Mononuclear cell (primary cell): Measurements from ENCODE around the gene NEK3. TPM values are rescaled to one million over a fixed set of nuclear protein-coding genes. Genes with fewer than 3 reads are reported as not detected.
"Not testable (repeated sequence)": the region's sequence is repeated elsewhere in the genome, so short reads cannot be mapped to it uniquely, and the experiment has no call there.

Experiments
- H3K27me3 ChIP-seq: 2 replicates; pipeline ENCODE4 v1.6.0; 2011; ENCODE audit warnings: low read length, control low read depth; ENCODE audit not compliant: insufficient read depth
- H3K4me1 ChIP-seq: 2 replicates; pipeline ENCODE4 v1.5.1; 2011; ENCODE audit warnings: mild to moderate bottlenecking, low read length, control low read depth; ENCODE audit not compliant: insufficient read depth
- H3K4me3 ChIP-seq: 2 replicates; pipeline ENCODE4 v1.5.1; 2011; ENCODE audit warnings: mild to moderate bottlenecking, low read length, moderate library complexity
- H3K9me3 ChIP-seq: 2 replicates; pipeline ENCODE4 v1.5.1; 2011; ENCODE audit warnings: low read depth, mild to moderate bottlenecking, control low read depth, low read length
- total RNA-seq: library from RNA; depleted of rRNA; stranded (reverse); fragments of >200 nt; gene quantifications from one replicate; pipeline ENCODE4 v1.2.3, GENCODE V29; 2012

NEK3 gene
- total RNA-seq, 1 donor: 4.2 TPM

- no peaks in the 10 kb centered on the region for H3K9me3 ChIP-seq
- H3K27me3 ChIP-seq: peaks cover 10% of the 10 kb centered on the region
- H3K4me3 ChIP-seq: no peak overlapping the region
- no peaks in the 10 kb centered on the region for H3K4me1 ChIP-seq
These were observed 50.2 kb downstream of the NEK3 start for GRCh38 chr13:52109116-52109670.

GRCh38 chr13:52105841-52106240, 53.6 kb downstream of the NEK3 start:
- Histone ChIP-seq H3K27me3 (no peaks in the 10 kb centered on the region), H3K9me3 (no peaks in the 10 kb centered on the region), H3K4me1 (no peaks in the 10 kb centered on the region)

GRCh38 chr13:52104624-52105023, 54.8 kb downstream of the NEK3 start:
- no peaks in the 10 kb centered on the region for H3K9me3 ChIP-seq
- no peak overlapping the region for H3K4me3 ChIP-seq
- H3K27me3 ChIP-seq: no peaks in the 10 kb centered on the region
- H3K4me1 ChIP-seq: no peaks in the 10 kb centered on the region

More at GRCh38 chr13:52105841-52106240, 53.6 kb downstream of the NEK3 start:
- no peak overlapping the region for H3K4me3 ChIP-seq

GRCh38 chr13:52103386-52103785, 56.0 kb downstream of the NEK3 start:
- Histone ChIP-seq H3K27me3 (no peaks in the 10 kb centered on the region), H3K9me3 (no peaks in the 10 kb centered on the region), H3K4me3 (no peak overlapping the region), H3K4me1 (no peaks in the 10 kb centered on the region)

GRCh38 chr13:52102423-52102822, 57.0 kb downstream of the NEK3 start:
- H3K9me3 ChIP-seq, H3K4me1 ChIP-seq, H3K27me3 ChIP-seq, H3K4me3 ChIP-seq: not testable (repeated sequence)

- H3K9me3 ChIP-seq: no peaks in the 10 kb centered on the region
- H3K4me3 ChIP-seq: no peak overlapping the region
- H3K4me1 ChIP-seq: no peaks in the 10 kb centered on the region
- no peaks in the 10 kb centered on the region for H3K27me3 ChIP-seq
These were observed 62.2 kb downstream of the NEK3 start for GRCh38 chr13:52097197-52097596.

- no peaks in the 10 kb centered on the region for H3K9me3 ChIP-seq
These were observed 62.6 kb downstream of the NEK3 start for GRCh38 chr13:52096748-52097147.

GRCh38 chr13:52096062-52096461, 63.3 kb downstream of the NEK3 start:
- no peaks in the 10 kb centered on the region for H3K4me1 ChIP-seq
- no peaks in the 10 kb centered on the region for H3K27me3 ChIP-seq
- no peaks in the 10 kb centered on the region for H3K9me3 ChIP-seq
- no peak overlapping the region for H3K4me3 ChIP-seq

More at GRCh38 chr13:52096748-52097147, 62.6 kb downstream of the NEK3 start:
- H3K27me3 ChIP-seq: no peaks in the 10 kb centered on the region
- no peak overlapping the region for H3K4me3 ChIP-seq
- no peaks in the 10 kb centered on the region for H3K4me1 ChIP-seq

GRCh38 chr13:52092087-52092486, 67.3 kb downstream of the NEK3 start:
- H3K4me3 ChIP-seq: no peak overlapping the region
- no peaks in the 10 kb centered on the region for H3K9me3 ChIP-seq
- H3K4me1 ChIP-seq: no peaks in the 10 kb centered on the region
- no peaks in the 10 kb centered on the region for H3K27me3 ChIP-seq

- Histone ChIP-seq H3K27me3 (no peaks in the 10 kb centered on the region), H3K4me1 (no peaks in the 10 kb centered on the region), H3K9me3 (no peaks in the 10 kb centered on the region), H3K4me3 (no peak overlapping the region)
These were observed 67.9 kb downstream of the NEK3 start for GRCh38 chr13:52091473-52091872.

GRCh38 chr13:52085421-52085820, 74.0 kb downstream of the NEK3 start:
- H3K27me3 ChIP-seq: no peaks in the 10 kb centered on the region
- no peaks in the 10 kb centered on the region for H3K4me1 ChIP-seq
- no peak overlapping the region for H3K4me3 ChIP-seq
- H3K9me3 ChIP-seq: no peaks in the 10 kb centered on the region

- H3K4me3 ChIP-seq, H3K4me1 ChIP-seq, H3K27me3 ChIP-seq, H3K9me3 ChIP-seq: not testable (repeated sequence)
These were observed 74.4 kb downstream of the NEK3 start for GRCh38 chr13:52084981-52085380.

Other genes with a start within 250 kb of the NEK3 start
- gene ATP7B, start 148.1 kb downstream of the NEK3 start, total RNA-seq: 0.21 TPM
- 21.0 TPM for gene ALG11, start 147.2 kb downstream of the NEK3 start, total RNA-seq
- 3.6 TPM for gene UTP14C, start 134.9 kb downstream of the NEK3 start, total RNA-seq
- under 0.01 TPM for gene NEK5, start 30.5 kb downstream of the NEK3 start, total RNA-seq
- gene THSD1, start 246.6 kb upstream of the NEK3 start, total RNA-seq: 0.52 TPM